Neural cell (in vitro differentiated cells): ENCODE data around the gene ACIN1. TPM values are rescaled to one million over a fixed set of nuclear protein-coding genes. Genes with fewer than 3 reads are reported as not detected.

Experiments used
- H2AFZ ChIP-seq: fragments of 200-600, 300-800 bp; sonication (generic), shearing (Covaris generic); 2 replicates; pipeline ENCODE4 v1.6.0; 2014; ENCODE audit warnings: low read depth, mild to moderate bottlenecking, antibody characterized with exemption, low read length, moderate library complexity
- H3F3A ChIP-seq: fragments of 200-600 bp; shearing (Covaris generic); 2 replicates; pipeline ENCODE4 v1.6.1; 2016; ENCODE audit warnings: mild to moderate bottlenecking, moderate library complexity, mixed read lengths, antibody characterized with exemption, low read length; ENCODE audit not compliant: insufficient read depth, poor library complexity, severe bottlenecking
- H3K27ac ChIP-seq: fragments of 200-600, 300-800 bp; sonication (generic), shearing (Covaris generic); 2 replicates; pipeline ENCODE4 v1.5.1; 2014; ENCODE audit warnings: mild to moderate bottlenecking, low read length, moderate library complexity
- H3K27me3 ChIP-seq: fragments of 300-800, 200-600 bp; sonication (generic), shearing (Covaris generic); 2 replicates; pipeline ENCODE4 v1.6.0; 2014; ENCODE audit warnings: mild to moderate bottlenecking, low read depth, low read length, moderate library complexity; ENCODE audit not compliant: insufficient read depth
- H3K36me3 ChIP-seq: fragments of 300-800, 200-600 bp; sonication (generic), shearing (Covaris generic); 2 replicates; pipeline ENCODE4 v1.5.1; 2014; ENCODE audit warnings: mild to moderate bottlenecking, antibody characterized with exemption, low read length, moderate library complexity; ENCODE audit not compliant: insufficient read depth
- H3K4me2 ChIP-seq: fragments of 300-800, 200-600 bp; sonication (generic), shearing (Covaris generic); 2 replicates; pipeline ENCODE4 v1.6.0; 2014; ENCODE audit warnings: mild to moderate bottlenecking, low read length
- H3K4me3 ChIP-seq: fragments of 300-800, 200-600 bp; sonication (generic), shearing (Covaris generic); 2 replicates; pipeline ENCODE4 v1.5.1; 2014; ENCODE audit warnings: mild to moderate bottlenecking, low read length, moderate library complexity
- H3K79me2 ChIP-seq: fragments of 200-600 bp; shearing (Covaris generic); replicated peaks from 2 replicates; pipeline ENCODE4 v1.6.0; 2014; ENCODE audit warnings: mild to moderate bottlenecking, low read length, moderate library complexity; ENCODE audit not compliant: insufficient read depth
- H3K9ac ChIP-seq: fragments of 300-800, 200-600 bp; sonication (generic), shearing (Covaris generic); 2 replicates; pipeline ENCODE4 v1.6.1; 2016; ENCODE audit warnings: mild to moderate bottlenecking, low read length, mixed read lengths
- H3K9me2 ChIP-seq: fragments of 200-600 bp; shearing (Covaris generic); 2 replicates; pipeline ENCODE4 v1.6.1; 2016; ENCODE audit warnings: mild to moderate bottlenecking, low read length, mixed read lengths; ENCODE audit not compliant: insufficient read depth
- H3K9me3 ChIP-seq: fragments of 200-600, 300-800 bp; sonication (generic), shearing (Covaris generic); 2 replicates; pipeline ENCODE4 v1.6.1; 2016; ENCODE audit warnings: mild to moderate bottlenecking, mixed run types, low read length, moderate library complexity, mixed read lengths
- H4K20me1 ChIP-seq: fragments of 200-600 bp; shearing (Covaris generic); 2 replicates; pipeline ENCODE4 v1.6.1; 2016; ENCODE audit warnings: mild to moderate bottlenecking, mixed run types; ENCODE audit not compliant: insufficient read depth
- CTCF ChIP-seq: fragments of 450-650 bp; IDR thresholded peaks from 2 replicates; pipeline ENCODE4 v1.5.1; 2014; ENCODE audit warnings: antibody characterized with exemption, mild to moderate bottlenecking, moderate library complexity; ENCODE audit not compliant: poor library complexity, severe bottlenecking
- EP300 ChIP-seq: fragments of 450-650 bp; conservative IDR thresholded peaks from 2 replicates; pipeline ENCODE4 v1.6.1; 2014; ENCODE audit warnings: antibody characterized with exemption, mild to moderate bottlenecking, moderate library complexity; ENCODE audit not compliant: poor library complexity, severe bottlenecking
- EZH2 ChIP-seq: fragments of 200-600, 300-800 bp; shearing (Covaris generic), sonication (generic); IDR thresholded peaks from 2 replicates; pipeline ENCODE4 v1.6.1; 2014; ENCODE audit warnings: antibody characterized with exemption, low read length, borderline replicate concordance, mild to moderate bottlenecking; ENCODE audit not compliant: insufficient read depth, poor library complexity, severe bottlenecking
- MXI1 ChIP-seq: fragments of 450-650 bp; conservative IDR thresholded peaks from 2 replicates; pipeline ENCODE4 v1.6.1; 2014; ENCODE audit warnings: antibody characterized with exemption, mild to moderate bottlenecking; ENCODE audit not compliant: poor library complexity, severe bottlenecking
- POLR2AphosphoS5 ChIP-seq: IDR thresholded peaks from 2 replicates; pipeline ENCODE4 v1.6.1; 2012
- RAD21 ChIP-seq: fragments of 450-650 bp; conservative IDR thresholded peaks from 2 replicates; pipeline ENCODE4 v1.6.1; 2014; ENCODE audit warnings: antibody characterized with exemption, mild to moderate bottlenecking, moderate library complexity
- REST ChIP-seq: IDR thresholded peaks from 2 replicates; pipeline ENCODE4 v1.6.1; 2012; ENCODE audit warnings: borderline replicate concordance
- SMC3 ChIP-seq: fragments of 450-650 bp; conservative IDR thresholded peaks from 2 replicates; pipeline ENCODE4 v1.6.1; 2014; ENCODE audit warnings: antibody characterized with exemption, mild to moderate bottlenecking, moderate library complexity; ENCODE audit not compliant: poor library complexity
- TAF1 ChIP-seq: IDR thresholded peaks from 2 replicates; pipeline ENCODE4 v1.6.1; 2012; ENCODE audit warnings: low read depth
- polyA plus RNA-seq: library from polyadenylated mRNA; depleted of rRNA; stranded (reverse); fragments of >200 nt; gene quantifications from 2 replicates; pipeline ENCODE4 v1.2.3, GENCODE V29; 2014

ACIN1 gene
- polyA plus RNA-seq, 1 donor from 2014 or later: 143 TPM

GRCh38 chr14:23045419-23046357 lies 49.2 kb downstream of the ACIN1 start:
- H3K27me3 ChIP-seq: no peaks in the 10 kb centered on the region
- no peaks in the 10 kb centered on the region for H3K9me2 ChIP-seq
- H3K4me2 ChIP-seq: no peak overlapping the region
- no peak for TF ChIP-seq SMC3
- TF ChIP-seq TAF1: no peak
- TF ChIP-seq EZH2: no peak
- no peak overlapping the region for H3K4me3 ChIP-seq
- no peaks in the 10 kb centered on the region for H3K36me3 ChIP-seq
- no peaks in the 10 kb centered on the region for H3F3A ChIP-seq
- no peaks in the 10 kb centered on the region for H3K79me2 ChIP-seq
- H2AFZ ChIP-seq: no peak overlapping the region
- H3K9ac ChIP-seq: no peak overlapping the region
- no peaks in the 10 kb centered on the region for H4K20me1 ChIP-seq
- no peaks in the 10 kb centered on the region for H3K9me3 ChIP-seq
- no peak overlapping the region for H3K27ac ChIP-seq

- no peak overlapping the region for H3K4me2 ChIP-seq
- no peak overlapping the region for H2AFZ ChIP-seq
- no peaks in the 10 kb centered on the region for H3K9me3 ChIP-seq
- H3K4me3 ChIP-seq: no peak overlapping the region
- no peaks in the 10 kb centered on the region for H3F3A ChIP-seq
- no peaks in the 10 kb centered on the region for H3K36me3 ChIP-seq
- H3K9ac ChIP-seq: no peak overlapping the region
- no peak for TF ChIP-seq REST
- TF ChIP-seq MXI1: no peak
- no peak for TF ChIP-seq CTCF
- TF ChIP-seq POLR2AphosphoS5: no peak
- TF ChIP-seq RAD21: no peak
- TF ChIP-seq EP300: no peak
- TF ChIP-seq EZH2: no peak
- H3K27me3 ChIP-seq: no peaks in the 10 kb centered on the region
- H4K20me1 ChIP-seq: no peaks in the 10 kb centered on the region
- no peaks in the 10 kb centered on the region for H3K9me2 ChIP-seq
- no peaks in the 10 kb centered on the region for H3K79me2 ChIP-seq
- no peak overlapping the region for H3K27ac ChIP-seq
Observed at GRCh38 chr14:23044840-23045239, 50.1 kb downstream of the ACIN1 start.
